Chondrocyte (in vitro differentiated cells): ENCODE measurements around the gene RBM26. TPM values are rescaled to one million over a fixed set of nuclear protein-coding genes. Genes with fewer than 3 reads are reported as not detected.

ENCODE experiments used
- DNase-seq: peaks from one replicate; pipeline ENCODE4 v3.0.0; 2021; ENCODE audit warnings: mixed read lengths, low spot score
- H3K27ac Mint-ChIP-seq: one replicate; pipeline ENCODE4 v1.8.0; 2021; ENCODE audit warnings: mild to moderate bottlenecking, moderate library complexity, mixed read lengths; ENCODE audit not compliant: unreplicated experiment
- H3K27me3 Mint-ChIP-seq: 2 replicates; pipeline ENCODE4 v1.8.0; 2021; ENCODE audit warnings: low read depth, mixed read lengths
- H3K36me3 Mint-ChIP-seq: 2 replicates; pipeline ENCODE4 v1.8.0; 2021; ENCODE audit warnings: low read depth, mixed read lengths
- H3K4me1 Mint-ChIP-seq: 2 replicates; pipeline ENCODE4 v1.8.0; 2021; ENCODE audit warnings: low read depth, mild to moderate bottlenecking, mixed read lengths
- H3K4me3 Mint-ChIP-seq: one replicate; pipeline ENCODE4 v1.8.0; 2021; ENCODE audit warnings: mild to moderate bottlenecking, moderate library complexity, mixed read lengths; ENCODE audit not compliant: unreplicated experiment
- H3K9me3 Mint-ChIP-seq: 2 replicates; pipeline ENCODE4 v1.8.0; 2021; ENCODE audit warnings: low read depth, mixed read lengths
- total RNA-seq: library from RNA; stranded (reverse); gene quantifications from 3 replicates; pipeline ENCODE4 v1.2.1, GENCODE V29; 2021
- TF ChIP-seq, protein P1 (sequence below): fragments of 200-600 bp; sonication (generic); IDR thresholded peaks from 2 replicates; pipeline ENCODE4 v1.5.0; 2021; ENCODE audit warnings: antibody characterized with exemption, mild to moderate bottlenecking, moderate library complexity

Gene RBM26
- total RNA-seq, 1 donor from 2014 or later: 29.1 TPM

DNA sequence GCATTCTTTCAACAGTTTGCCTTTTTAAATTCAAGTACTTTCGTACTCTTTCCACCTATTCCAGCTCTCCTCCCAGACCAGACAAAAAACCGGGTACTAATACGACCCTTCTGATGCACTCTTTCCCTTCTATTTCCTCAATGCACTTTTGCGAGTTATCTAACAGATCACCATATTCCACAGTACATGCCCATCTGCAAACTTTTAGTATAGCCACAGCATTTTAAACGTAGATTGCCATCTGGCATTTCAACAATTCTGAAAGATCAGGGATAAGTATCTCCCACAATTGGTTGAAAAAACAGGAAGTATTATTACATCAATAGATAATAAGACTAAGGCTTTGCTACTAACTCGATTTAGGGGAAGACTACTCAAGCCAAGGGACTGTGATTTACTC is 31.5 kb downstream of the RBM26 start:
- TF ChIP-seq, protein P1, sequence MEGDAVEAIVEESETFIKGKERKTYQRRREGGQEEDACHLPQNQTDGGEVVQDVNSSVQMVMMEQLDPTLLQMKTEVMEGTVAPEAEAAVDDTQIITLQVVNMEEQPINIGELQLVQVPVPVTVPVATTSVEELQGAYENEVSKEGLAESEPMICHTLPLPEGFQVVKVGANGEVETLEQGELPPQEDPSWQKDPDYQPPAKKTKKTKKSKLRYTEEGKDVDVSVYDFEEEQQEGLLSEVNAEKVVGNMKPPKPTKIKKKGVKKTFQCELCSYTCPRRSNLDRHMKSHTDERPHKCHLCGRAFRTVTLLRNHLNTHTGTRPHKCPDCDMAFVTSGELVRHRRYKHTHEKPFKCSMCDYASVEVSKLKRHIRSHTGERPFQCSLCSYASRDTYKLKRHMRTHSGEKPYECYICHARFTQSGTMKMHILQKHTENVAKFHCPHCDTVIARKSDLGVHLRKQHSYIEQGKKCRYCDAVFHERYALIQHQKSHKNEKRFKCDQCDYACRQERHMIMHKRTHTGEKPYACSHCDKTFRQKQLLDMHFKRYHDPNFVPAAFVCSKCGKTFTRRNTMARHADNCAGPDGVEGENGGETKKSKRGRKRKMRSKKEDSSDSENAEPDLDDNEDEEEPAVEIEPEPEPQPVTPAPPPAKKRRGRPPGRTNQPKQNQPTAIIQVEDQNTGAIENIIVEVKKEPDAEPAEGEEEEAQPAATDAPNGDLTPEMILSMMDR: no peak
- Mint-ChIP-seq H3K4me1 (no peaks in the 10 kb centered on the region), H3K27ac (no peak overlapping the region), H3K27me3 (no peaks in the 10 kb centered on the region), H3K4me3 (no peak overlapping the region), H3K36me3 (peaks cover 15% of the 10 kb centered on the region), H3K9me3 (no peaks in the 10 kb centered on the region)
- no peak for DNase-seq

DNA sequence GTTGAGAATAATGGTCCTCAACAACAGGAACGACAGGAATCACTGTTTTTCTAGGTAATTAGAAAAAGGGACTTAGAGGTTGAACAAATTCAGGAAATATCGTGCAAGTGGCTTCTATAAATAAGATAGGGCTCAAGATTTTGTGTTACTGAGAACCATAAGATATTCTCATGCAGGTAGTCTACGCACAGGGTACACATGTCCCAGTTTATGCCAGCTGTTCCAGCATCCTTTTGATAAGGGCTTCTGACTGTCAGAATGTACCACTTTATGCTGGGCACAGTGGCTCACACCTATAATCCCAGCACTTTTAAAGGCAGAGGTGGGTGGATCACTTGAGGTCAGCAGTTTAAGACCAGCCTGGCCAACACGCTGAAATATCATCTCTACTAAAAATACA is 32.1 kb downstream of the RBM26 start:
- DNase-seq: no peak
- TF ChIP-seq, protein P1: no peak
- Mint-ChIP-seq H3K4me1 (peaks cover 3% of the 10 kb centered on the region), H3K36me3 (peaks cover 17% of the 10 kb centered on the region), H3K9me3 (no peaks in the 10 kb centered on the region), H3K27ac (no peak overlapping the region), H3K4me3 (no peak overlapping the region), H3K27me3 (no peaks in the 10 kb centered on the region)

DNA sequence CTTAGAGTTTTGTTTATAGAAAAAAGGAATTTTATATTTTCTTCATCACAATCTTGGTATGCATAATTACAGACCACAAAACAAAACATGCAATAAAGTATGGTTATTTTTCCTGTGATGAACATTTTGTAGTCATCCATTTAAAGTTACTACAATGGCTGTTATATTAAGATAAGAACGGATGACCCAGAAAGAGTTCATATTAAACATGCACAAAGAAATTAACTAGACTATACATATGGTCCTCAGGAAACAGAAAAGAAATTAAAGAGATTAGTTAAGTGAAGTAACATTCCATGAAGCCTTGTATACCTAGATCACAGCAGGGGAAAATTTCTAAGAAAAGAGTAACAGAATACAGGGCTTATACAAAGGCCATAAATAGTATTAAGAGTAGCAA is 36.8 kb downstream of the RBM26 start:
- Mint-ChIP-seq H3K4me3 (no peak overlapping the region), H3K27ac (peak overlapping the region; percentile 57), H3K27me3 (no peaks in the 10 kb centered on the region), H3K36me3 (peaks cover 30% of the 10 kb centered on the region), H3K9me3 (no peaks in the 10 kb centered on the region), H3K4me1 (peaks cover 3% of the 10 kb centered on the region)
- TF ChIP-seq, protein P1: no peak
- no peak for DNase-seq

DNA sequence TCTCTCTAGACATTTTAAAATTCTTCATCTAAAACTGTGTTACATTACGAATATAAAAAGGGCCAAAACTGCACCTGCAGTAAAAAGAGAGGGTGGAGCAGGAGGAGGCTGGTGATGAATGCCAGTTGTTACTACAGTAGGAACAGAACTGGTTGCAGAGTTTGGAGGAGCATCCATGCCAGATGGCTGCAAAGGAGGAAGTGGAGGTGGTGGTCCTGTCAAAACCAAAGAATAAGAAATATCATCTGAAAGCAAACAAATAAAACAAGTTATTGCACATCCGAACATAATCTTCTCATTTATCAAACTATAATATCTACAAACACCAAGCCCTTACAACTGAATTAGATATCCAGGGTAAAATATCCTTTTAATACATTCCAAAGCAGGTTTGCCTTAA is 40.1 kb downstream of the RBM26 start:
- no peak for DNase-seq
- Mint-ChIP-seq H3K36me3 (peaks cover 34% of the 10 kb centered on the region), H3K27me3 (no peaks in the 10 kb centered on the region), H3K4me1 (peaks cover 3% of the 10 kb centered on the region), H3K27ac (no peak overlapping the region), H3K4me3 (no peak overlapping the region), H3K9me3 (no peaks in the 10 kb centered on the region)
- TF ChIP-seq, protein P1: no peak

DNA sequence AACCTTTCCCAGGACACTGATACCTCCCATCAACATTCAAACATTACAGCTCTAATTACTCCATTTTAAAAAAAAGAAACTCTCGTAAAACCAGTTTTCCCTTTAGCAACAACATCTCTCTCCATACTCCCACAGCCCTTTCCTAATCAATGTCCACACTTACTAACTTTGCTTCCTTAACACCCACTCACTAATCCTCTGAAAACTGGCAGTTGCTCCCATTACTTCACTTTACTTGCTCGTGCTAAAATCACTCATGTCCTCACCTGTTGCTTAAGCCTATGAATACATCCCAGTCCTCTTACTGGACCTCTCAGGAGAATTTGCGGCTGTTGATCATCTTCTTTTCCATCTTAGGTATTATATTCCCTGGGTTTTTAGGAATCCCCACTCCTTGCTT is 44.8 kb downstream of the RBM26 start:
- H3K36me3 Mint-ChIP-seq: peaks cover 25% of the 10 kb centered on the region
- no peaks in the 10 kb centered on the region for H3K27me3 Mint-ChIP-seq
- DNase-seq: no peak
- no peaks in the 10 kb centered on the region for H3K4me1 Mint-ChIP-seq
- no peak overlapping the region for H3K27ac Mint-ChIP-seq
- TF ChIP-seq, protein P1: no peak
- no peak overlapping the region for H3K4me3 Mint-ChIP-seq
- no peaks in the 10 kb centered on the region for H3K9me3 Mint-ChIP-seq
